AG20443 (cell line): Measurements from ENCODE around the gene TRIM17.

Experiments
- DNase-seq: peaks from one replicate; pipeline ENCODE4 v3.0.0; 2012; ENCODE audit warnings: low spot score, mixed read lengths

The TRIM17 gene

DNA sequence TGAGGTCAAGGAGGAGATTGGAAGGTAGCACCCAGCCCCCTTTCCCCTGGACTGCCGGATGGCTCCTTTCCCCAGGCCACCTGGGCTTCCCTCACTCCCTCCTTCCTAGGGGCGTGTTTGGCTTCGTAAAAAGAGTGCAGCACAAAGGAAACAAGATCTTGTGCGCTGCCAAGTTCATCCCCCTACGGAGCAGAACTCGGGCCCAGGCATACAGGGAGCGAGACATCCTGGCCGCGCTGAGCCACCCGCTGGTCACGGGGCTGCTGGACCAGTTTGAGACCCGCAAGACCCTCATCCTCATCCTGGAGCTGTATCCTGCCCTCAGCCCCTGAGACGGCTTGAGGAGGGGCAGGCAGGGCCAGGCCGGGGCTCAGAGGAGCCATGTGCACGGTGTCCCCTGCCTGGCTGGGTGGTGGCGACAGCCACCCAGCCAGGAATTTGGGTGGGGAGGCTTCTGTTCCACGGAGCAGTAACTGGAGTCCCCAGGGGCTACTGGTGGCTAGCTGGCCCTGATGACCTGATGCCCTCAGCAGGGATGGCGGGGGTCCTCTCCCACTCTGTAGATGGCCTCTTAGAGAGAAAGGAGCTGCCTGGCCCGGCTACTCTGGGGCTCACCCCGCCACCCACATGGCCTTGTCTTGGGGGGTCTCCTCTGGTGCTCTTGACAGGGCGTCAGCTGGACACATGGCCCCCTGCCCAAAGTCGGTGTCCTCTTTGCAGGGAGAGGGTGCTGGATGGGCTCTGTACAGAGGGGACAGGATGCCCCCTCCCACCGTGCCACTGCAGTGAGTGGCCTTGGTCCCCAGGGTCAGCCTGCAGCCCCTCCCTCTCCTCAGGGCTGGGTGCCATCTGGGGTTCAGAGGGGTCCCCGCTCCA lies 49.6 kb downstream of the TRIM17 start:
- no peak for DNase-seq

DNA sequence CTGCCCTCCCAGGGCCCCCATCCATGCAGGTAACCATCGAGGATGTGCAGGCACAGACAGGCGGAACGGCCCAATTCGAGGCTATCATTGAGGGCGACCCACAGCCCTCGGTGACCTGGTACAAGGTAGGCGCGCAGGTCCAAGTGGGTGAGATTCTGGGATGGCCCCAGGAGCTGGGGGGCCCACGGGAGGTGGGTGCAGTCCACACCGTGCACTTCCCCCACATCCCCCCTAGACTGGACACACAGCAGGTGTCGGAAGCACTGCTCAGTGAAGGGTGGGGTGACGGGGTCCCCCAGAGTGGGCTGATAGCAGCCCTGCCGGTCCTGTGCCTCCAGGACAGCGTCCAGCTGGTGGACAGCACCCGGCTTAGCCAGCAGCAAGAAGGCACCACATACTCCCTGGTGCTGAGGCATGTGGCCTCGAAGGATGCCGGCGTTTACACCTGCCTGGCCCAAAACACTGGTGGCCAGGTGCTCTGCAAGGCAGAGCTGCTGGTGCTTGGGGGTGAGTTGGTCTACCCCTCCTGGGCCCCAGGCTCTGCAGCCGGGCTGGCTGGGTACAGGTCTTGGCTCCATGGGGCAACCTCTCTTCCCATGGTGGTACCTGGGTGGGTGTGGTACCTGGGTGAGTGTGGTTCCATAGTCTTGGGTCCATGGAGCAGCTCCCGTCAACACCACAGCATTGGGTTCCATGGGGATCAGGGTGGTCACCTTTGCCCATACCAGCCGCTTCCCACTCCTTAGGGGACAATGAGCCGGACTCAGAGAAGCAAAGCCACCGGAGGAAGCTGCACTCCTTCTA lies 50.4 kb downstream of the TRIM17 start:
- no peak for DNase-seq

DNA sequence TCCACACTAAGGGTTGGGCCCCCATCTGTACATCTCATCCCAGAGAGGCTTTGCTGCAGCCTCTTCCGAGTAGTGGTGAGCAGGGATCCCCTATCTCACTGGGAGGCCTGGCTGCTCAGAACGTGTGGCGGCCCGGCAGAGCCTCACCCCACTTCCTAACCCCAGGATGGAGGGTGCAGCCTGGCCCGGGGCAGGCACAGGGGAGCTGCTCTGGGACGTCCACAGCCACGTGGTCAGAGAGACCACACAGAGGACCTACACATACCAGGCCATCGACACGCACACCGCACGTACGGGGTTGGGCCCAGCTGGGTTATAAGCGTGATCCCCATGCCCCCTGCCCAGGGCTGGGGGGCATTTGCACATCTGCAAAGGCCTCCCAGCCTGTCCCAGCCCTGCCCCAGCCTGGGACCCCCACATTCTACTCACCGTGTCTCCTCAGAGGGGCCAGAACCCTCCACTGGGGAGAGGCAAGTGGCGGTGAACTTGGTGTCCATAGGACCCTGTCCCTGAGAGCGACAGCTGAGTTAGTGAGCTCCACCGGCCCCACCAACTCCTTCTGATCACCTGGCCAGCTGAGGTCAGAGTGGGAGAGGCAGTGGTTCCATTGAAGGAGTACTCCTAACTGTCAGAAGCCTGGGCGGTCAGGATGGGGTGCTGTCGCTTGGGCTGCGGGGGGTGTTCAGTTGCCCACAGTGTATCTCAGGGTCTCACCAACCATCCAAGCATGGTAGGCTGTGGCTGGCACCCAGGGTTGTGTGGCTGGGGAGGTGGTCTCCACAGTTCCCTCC lies 51.2 kb downstream of the TRIM17 start:
- no peak for DNase-seq

DNA sequence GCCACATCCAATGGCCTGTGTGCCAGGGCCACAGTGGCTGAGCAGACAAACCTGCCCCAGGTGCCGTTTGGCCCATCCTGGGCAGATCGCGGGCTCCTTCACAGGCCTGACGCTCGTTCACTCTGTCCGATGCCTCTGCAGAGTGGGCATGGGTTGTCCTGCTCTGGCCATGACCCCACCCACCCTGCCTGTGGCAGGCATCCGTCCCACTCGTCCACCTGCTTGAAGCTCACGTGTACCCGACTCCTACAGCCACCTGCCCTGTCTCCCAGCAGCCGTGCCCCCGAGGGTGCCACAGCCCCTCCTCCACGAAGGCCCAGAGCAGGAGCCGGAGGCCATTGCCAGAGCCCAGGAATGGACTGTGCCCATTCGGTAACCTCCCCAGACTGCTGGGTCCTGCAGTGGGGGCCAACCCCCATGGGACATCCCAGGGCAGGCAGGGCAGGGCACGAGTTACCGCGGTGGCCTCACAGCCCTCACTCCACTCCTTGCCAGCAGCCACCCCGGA lies 51.9 kb downstream of the TRIM17 start:
- DNase-seq, result no peak

DNA sequence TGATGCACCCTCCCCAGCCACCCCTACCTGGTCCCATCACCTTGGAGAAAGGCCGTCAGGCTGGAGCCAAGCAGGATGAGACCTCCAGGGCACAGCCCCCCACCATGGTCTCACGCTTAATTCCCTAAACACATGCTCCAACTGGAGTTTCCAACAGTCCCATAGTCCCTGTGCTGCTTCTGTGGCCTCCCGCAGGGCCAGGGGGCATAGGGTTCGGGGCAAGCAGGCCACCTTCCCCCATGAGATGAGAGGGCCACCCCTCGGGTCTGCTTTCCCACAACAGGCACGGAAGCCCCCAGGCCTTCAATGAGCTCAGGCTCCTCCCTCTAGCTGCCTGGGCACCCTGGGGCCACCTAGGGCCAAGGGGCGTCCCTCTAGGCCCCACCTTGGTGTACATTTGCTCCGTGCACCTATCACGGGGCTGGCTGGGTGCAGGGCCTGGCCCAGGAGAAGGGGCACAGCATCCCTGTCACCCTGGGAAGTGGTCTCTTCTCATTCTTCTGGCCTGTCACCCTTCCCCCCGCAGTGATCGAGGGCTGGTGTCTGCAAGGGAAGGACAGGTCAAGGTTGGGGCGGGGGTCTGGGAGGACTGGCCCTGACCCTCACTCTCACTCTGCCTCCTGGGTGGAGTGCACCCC lies 52.5 kb downstream of the TRIM17 start:
- no peak for DNase-seq

DNA sequence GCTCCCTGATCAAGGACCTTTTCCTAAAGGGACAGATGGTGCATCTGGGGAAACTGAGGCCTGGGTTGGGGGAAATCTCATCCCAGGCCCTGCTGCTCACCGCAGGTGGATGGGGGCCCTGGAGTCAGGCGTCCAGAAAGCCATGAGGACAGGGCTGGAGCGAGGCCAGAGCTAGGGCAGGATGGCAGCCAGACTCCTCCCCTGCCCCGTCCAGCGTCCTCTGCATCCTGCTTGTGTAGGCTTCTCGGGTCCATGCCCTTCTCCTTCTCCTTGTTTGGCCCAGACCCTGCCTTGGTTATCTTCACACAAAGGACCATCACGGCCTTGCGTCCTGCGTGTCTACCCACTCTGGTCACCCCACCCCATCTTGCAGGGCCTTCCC lies 53.0 kb downstream of the TRIM17 start:
- DNase-seq, result no peak

DNA sequence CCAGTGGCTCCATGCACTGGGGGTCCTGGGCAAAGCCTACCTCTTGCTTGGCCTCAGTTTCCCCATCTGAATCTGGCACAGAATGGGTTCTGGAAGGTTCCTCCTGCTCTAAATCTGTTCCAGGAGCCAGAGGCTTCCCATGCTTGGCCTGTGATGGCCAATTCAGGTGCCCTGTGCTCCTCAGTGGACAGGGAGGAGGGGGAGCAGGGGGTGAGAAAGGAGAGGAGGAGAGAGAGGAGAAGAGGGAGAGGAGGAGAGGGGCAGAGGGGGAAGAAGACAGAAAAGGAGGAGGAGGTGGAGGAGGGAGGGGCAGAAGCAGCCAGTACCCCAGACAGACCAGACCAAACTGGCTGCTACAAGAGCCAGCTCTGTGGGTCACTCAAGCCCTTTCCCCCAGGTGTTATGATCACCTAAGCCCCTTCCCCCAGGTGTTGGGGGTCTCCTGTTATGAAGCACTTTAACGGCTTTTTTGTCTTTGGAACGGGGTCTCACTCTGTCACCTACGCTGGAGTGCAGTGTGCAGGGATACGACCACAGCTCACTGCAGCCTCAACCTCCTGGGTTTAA lies 53.7 kb downstream of the TRIM17 start:
- no peak for DNase-seq

DNA sequence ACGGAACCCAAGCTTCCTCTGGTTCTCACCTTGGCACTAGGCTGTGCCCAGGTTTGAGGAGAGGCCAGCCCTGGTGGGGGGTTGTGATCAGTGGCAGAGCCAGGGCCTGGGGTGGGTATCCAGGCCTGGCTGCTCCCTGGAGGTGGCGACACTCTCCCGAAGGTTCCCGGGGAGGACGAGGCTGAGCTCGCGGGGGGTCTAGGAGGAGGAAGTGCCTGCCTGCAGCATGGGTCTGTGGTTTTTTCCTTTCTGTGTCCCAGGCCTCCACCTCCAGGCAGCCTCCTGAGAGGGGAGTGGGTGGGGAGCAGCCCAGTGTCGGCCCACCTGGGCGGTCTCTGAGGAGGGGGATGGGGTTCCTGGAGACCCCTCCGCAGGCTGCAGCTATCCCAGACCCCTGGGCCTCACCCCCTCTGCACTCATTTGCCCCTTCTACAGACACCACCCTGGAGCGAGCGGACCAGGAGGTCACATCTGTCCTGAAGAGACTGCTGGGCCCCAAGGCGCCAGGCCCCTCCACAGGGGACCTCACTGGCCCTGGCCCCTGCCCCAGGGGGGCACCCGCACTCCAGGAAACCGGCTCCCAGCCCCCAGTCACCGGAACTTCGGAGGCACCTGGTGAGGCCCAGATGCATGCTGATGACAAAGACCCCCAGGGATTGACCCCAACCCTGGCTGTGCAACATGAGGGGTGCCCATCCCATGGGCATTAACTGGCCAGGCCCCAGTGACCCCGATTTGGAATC lies 54.3 kb downstream of the TRIM17 start:
- DNase-seq, result no peak

DNA sequence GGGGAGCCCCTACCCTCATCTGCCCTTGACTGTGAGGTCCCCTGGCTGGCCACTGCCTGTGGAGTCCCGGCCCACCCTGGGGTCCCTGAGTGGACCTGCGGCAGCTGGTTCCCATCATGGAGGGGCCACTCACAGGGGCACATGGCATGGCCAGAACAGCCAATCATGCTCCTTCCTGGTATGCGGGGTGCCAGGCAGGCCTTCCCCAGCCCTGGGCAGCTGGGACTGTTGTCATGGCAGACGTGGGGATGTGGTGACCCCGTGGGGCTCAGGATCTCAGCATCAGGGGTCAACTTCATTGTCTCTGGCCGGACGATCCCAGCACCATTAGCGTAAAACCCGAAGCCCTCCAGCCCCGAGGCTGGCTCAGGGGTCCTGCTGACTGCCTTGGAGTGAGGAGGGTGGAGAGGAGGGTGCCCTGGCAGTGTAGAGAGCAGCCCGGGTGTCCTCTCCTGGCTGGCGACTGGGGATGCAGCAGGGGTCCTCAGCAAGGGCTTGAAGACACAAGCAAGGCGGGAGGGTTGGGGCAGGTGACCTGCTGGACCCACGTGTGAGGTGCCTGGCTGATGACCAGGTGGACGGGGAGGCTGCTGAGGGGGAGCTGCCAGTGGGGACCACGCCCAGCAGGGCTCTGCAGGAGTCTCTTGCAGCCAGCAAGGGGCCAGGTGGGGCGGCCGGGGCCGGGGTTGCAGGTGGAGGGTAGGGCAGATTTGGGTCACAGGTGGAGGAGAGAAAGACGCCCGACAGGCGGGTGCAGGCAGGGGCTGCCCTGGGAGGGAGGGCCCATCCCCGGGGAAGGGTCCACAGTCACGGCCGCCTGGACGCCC lies 55.1 kb downstream of the TRIM17 start:
- no peak for DNase-seq

DNA sequence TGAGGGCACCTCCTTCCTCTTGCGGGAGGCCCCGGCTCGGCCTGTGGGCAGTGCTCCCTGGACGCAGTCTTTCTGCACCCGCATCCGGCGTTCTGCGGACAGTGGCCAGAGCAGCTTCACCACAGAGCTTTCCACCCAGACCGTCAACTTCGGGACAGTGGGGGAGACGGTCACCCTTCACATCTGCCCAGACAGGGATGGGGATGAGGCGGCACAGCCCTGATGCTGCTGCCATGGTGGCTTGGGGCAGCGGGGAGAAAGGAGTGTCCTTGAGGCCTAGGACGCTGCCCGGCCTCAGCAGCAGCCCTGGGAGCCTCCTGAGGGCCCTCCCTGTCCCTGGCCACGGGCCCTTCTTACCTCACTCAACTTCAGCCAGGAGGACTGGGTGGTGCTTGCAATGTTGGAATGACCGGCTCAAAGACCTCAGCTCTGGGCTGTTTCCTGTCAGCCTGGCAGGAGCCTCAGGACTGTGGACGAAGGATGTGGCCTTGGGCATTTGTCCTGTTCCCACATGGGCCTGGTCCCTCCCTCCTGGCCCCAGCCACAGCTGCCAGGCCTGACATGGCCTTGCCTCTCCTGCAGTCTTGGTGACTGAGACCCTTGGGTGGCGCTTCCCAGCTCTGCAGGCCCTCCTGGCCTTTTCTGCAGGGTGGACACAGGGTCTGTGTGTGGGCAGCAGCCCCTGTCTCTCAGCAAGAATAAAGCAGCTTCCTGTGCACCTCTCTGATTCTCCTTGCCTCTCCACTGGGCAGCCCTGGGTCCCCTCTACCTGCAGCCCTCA lies 55.9 kb downstream of the TRIM17 start:
- no peak for DNase-seq

DNA sequence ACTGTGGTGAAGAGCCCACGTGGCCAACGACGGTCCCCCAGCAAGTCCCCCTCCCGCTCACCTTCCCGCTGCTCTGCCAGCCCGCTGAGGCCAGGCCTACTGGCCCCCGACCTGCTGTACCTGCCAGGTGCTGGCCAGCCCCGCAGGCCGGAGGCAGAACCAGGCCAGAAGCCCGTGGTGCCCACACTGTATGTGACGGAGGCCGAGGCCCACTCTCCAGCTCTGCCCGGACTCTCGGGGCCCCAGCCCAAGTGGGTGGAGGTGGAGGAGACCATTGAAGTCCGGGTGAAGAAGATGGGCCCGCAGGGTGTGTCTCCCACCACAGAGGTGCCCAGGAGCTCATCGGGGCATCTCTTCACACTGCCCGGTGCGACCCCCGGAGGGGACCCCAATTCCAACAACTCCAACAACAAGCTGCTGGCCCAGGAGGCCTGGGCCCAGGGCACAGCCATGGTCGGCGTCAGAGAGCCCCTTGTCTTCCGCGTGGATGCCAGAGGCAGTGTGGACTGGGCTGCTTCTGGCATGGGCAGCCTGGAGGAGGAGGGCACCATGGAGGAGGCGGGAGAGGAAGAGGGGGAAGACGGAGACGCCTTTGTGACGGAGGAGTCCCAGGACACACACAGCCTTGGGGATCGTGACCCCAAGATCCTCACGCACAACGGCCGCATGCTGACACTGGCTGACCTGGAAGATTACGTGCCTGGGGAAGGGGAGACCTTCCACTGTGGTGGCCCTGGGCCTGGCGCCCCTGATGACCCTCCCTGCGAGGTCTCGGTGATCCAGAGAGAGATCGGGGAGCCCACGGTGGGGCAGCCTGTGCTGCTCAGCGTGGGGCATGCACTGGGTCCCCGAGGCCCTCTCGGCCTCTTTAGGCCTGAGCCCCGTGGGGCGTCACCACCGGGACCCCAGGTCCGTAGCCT lies 56.8 kb downstream of the TRIM17 start:
- DNase-seq, result no peak

DNA sequence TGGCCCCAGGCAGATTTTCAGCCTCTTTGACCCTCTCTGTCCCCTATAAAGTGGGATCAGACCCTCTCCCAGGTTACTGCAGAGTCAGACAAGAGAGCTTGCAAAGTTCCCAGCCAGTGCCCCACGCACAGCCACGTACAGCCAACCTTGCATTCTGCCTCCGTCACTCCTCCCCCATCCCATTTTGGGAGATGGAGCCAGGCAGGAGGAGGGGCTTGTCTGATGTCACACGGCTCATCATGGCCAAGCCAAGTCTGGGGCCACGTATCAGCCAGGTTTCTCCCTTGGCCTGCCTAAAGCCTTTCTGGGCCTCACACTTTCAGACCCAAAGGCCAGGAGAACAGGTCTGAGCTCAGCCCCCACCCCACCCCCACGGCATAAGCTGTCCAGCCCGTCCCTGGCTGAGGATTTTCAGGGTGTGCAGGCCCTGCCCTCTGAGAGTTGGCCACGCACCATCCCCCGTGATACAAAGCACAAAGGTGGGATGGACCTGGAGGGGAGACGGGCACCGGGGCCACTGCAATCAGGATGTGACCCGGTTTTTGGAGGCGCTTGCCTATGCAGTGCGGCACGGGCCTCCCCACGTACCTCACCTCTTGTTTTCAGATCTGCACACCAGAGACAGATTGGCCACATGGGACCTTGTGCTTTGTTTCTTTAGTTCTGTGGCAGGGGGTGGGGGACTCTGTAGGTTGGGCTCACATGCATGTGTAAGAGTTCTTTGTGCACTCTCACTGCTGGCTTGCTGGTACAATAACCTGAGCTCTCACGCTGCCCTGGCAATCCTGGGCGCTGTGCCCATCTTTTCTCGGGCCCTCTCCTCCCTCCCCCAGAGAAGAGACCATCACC lies 57.7 kb downstream of the TRIM17 start:
- DNase-seq, result no peak

DNA sequence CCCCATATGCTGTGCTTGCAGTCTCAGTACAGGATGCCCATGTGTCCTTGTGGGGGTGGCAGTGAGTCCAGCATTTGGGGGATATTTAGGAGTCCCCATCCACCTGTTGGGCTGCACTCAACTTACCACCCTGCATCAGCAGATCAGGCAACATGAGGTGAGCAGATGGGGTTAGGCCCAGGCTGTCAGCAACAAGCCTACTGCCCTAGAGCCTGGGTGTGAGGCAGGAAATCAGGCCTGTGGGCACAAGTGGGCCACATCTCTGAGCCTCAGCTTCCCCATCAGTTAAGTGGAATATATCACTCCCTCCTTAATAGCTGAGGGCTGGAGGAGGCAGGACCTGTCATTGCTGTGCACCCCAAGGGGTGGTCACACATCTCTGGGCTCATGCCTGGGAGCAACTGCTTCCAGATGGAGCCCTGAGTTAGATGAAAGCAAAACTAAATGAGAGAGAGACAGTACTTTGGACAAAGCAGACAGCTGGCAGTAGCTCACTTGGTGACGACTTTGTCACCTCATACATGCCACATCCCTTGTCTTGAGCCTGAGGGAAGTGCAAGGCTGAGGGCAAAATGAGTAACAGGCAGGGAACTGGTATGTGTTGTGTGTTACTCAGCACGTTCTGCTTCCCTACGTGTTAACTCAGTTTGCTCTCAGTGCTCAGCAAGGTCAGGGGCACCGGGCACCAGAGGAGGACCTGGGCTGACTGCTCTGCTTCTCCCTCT lies 58.5 kb downstream of the TRIM17 start:
- no peak for DNase-seq
